Left cardiac atrium (tissue), 4 donors: ENCODE data around the gene HSD17B3. TPM values are rescaled to one million over a fixed set of nuclear protein-coding genes. Genes with fewer than 3 reads are reported as not detected.
"Not testable (repeated sequence)": the region's sequence is repeated elsewhere in the genome, so short reads cannot be mapped to it uniquely, and the experiment has no call there.

Experiments
- ATAC-seq, 2 donors: fragments of 200-7000 bp; cut with Tn5 transposase; one replicate each; pipeline ENCODE4 v1.9.1; 2020; ENCODE audit warnings: mild to moderate bottlenecking in 2 of 2, moderate library complexity in 2 of 2
- DNase-seq: peaks from one replicate; pipeline ENCODE4 v3.0.0-alpha.2; 2020
- intact Hi-C, 2 donors: fragments of 100-400 bp; cut with DNase I; formaldehyde crosslinking; loops; one replicate each; pipeline versions ENCODE4 v1.14.1 to v1.15.1; 2022 to 2023
- total RNA-seq, 2 donors: library from RNA; stranded (reverse); fragmentation: NEBNext Ultra II Directional; extraction: Animal tissue kit (Norgen Biotek cat#: 25700); gene quantifications; one replicate each; pipeline ENCODE4 v1.2.1, GENCODE V29; 2021
- donor health status: DM: no; HTN: yes; CAD: no.
- donor health status: DM: no; HTN: yes; CAD: no; lungs with severe emphysema.
- donor health status: DM: yes; HTN: yes; CAD: no.
- donor health status: Dilated cardiomyopathy.

HSD17B3 gene
- total RNA-seq, 2 donors from 2014 or later, result 0.76 to 1.4 TPM

DNA sequence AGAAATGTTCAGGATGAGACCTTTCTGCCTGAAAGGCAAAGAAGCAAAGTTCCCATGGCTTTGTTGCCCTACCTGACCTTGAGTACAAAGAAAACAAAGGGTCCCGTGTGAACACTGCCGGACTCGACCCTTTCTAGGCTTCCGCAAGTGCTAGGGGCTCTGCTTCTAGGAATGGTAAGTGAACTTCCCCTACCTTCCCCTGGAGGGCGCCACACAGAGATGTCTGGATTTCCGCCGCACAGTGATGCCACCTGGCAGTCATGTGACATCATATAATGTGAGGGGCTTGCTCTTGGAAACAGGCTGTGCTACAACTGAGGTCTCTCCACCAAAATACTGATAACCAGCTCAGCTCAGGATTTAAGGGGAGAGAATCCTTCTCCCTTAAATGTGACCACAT is 56.6 kb downstream of the HSD17B3 start:
- intact Hi-C loops, result no loop called here
- no peak for DNase-seq
- ATAC-seq, result no peak

DNA sequence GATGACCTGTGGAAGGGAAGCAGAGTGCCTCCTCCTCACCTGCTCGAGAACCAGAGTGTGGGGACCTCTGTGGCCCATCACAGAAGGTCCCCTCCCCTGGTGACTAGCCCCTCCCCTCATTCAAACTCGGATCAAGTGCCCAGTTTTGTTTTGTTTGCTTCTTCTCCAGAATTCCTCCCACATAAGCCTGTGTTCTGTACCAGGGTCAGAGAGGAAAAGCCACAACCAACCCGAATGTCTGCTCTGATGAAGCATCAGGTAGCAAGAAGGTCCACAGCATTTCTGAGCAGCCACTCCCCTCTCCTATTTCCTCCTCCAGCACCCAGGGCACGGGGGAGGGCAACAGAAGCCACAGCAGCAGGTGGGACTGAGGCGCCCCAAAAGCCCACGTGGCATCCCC is 58.2 kb downstream of the HSD17B3 start:
- DNase-seq, result no peak
- intact Hi-C loops, result no loop called here
- ATAC-seq, result no peak

DNA sequence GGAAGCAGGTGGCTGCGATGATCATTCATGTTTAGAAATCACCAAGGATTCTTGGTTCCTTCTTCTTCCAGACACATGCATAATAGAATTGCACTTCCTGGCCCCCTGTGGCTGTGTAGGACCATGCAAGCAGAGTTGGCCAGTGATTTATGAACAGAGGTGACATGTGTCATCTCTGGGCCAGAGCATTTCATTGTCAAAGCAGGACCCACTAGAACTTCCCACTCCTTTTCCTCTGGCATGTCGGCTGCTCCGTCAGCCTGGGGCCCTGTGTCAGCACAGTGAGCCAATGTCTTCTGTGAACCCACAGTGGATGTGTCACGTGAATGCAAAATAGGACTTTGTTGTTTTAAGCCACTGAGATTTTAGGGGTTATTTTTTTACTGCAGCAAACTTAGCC is 59.2 kb downstream of the HSD17B3 start:
- no peak for ATAC-seq
- intact Hi-C loops, result no loop called here
- no peak for DNase-seq

DNA sequence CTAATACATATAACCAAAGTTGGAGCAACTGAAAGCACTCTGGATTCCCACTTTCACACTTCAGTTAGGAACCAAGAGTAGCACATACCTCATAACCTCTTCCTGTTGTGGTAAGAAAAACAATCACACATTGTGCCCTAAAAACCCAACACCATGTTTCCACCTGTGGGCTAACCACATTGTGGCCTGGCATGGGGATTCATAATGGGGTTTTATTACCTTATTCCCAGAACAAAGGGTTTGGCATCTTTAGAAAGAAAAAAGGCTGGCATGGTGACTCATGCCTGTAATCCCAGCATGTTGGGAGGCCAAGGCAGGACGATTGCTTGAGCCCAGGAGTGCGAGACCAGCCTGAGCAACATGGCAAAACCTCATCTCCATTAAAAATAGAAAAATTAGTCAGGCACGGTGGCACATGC is 60.6 kb downstream of the HSD17B3 start:
- ATAC-seq (no peak), DNase-seq (no peak)
- intact Hi-C loops, result no loop called here

DNA sequence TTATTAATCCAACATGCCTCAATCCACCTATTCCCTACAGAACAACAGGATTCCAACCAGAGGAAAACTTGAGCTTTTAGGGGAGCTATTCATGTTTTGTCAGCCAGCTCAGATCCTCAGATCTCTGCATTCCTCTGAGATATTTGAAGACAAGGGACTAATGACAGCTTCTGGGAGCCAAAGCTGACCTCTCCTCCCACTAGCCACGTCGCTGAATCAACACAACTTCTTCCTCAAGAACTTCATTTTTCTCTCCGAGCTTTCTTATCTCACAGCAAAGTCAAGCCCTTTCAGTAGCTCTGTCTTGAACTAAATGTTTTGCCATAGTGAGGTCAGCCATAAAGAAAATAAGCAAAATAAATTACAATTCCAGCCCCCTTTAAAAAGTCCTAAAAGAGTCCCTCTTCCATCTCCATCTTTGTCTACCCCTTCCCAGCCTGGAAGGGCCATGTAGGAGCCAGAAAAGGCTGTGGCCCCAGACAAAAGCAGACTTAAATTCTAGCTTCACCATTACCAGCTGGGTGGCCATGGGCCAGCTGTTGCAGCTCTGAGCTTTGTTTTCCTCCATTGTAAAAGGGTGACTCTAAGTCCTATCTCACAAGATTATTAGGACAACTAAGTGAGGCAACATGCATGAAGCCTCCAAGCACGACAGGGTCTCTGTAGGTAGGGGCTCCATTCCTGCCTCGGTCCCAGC is 65.0 kb downstream of the HSD17B3 start:
- ATAC-seq, result peak in 1 of 2 donors; percentile 20
- intact Hi-C loops, result no loop called here
- no peak for DNase-seq

DNA sequence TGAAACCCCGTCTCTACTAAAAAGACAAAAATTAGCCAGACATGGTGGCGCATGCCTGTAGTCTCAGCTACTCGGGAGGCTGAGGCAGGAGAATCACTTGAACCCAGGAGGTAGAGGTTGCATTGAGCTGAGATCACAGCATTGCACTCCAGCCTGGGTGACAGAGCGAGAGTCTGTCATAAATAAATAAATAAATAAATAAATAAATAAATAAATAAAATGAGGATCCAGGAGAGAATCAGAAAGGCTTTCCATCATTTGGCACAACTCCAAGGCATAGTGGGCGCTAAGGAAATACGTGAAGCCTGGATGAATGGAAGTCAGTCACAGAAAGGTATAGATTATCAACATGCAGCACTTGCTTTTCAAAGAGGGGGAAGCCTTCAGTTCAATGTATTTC is 65.6 kb downstream of the HSD17B3 start:
- intact Hi-C loops, ATAC-seq, DNase-seq: not testable (repeated sequence)

DNA sequence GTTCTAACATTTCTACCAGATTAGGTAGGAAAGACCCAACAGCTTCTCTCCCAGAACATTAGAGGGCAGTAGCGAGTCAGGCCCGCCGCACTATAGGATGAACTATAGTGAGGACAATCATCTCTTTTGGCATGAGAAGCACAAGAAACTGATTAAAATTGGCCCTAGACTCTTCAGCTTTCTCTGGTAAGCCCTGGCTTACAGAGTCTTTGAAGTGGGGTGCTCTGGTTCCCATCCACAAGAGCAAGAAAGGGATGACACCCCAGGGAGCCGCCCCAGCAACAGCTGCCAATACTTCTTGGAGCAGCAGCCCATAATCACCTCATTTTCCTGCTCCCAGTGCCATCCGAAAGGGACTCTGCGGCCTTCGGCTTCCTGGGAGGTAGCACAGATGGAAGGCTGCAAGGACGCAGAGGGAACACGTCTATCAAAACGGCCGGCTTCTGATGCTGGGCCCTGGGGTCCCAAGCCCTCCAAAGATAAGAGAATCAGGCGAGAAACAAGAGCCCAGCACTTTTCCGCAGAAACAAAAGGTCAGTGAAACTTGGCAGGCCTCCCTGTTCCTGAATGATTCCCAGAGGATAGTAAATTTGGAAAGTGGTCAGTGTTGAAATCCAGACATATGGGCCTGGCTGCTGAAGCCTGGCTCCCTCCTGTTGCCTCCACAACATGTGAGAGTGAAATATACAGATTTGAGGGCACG is 69.3 kb downstream of the HSD17B3 start:
- intact Hi-C loops, result loop anchor here in 1 of 2 donors (2.0 kb wide), 1 partner anchor 84 kb away; no protein-coding TSS in a partner anchor
- peak; percentile 84 for ATAC-seq

DNA sequence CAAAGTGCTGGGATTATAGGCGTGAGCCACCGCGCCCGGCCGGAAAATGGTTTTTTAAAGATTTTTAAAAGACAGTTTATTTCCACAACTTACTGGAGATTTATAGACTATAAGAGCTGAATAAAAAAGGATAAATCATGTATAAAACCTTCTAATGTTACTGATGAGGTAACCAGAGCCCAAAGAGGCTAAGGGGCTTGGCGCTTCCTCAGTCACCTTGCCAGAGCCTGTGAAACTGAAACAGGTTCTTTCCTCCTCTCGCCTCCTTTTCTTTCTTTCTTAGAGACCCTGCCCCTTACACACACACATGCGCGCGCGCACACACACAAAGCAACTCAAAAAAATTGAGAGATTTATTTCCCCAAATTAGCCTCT is 69.8 kb downstream of the HSD17B3 start:
- ATAC-seq (no peak), DNase-seq (no peak)
- intact Hi-C loops, result loop anchor here in 1 of 2 donors (2.0 kb wide), 1 partner anchor 85 kb away; no protein-coding TSS in a partner anchor

More for the DNA sequence above, 69.3 kb downstream of the HSD17B3 start:
- peak; percentile 70 for DNase-seq

DNA sequence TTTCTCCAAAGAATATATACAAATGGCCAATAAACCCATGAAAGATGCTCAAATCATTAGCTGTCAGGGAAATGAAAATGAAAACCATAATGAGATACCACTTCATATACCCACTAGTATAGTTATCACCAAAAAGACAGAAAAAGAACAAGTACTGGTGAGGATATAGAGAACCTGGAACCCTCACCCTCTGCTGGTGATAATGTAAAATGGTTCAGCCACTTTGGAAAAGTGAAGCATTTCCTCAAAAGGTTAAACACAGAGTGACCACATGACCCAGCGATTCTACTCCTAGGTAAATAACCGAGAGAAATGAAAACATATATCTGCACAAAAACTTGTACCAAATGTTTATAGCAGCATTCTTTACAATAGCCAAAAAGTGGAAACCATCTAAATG is 72.0 kb downstream of the HSD17B3 start:
- intact Hi-C loops, result no loop called here
- no peak for DNase-seq
- no peak for ATAC-seq

DNA sequence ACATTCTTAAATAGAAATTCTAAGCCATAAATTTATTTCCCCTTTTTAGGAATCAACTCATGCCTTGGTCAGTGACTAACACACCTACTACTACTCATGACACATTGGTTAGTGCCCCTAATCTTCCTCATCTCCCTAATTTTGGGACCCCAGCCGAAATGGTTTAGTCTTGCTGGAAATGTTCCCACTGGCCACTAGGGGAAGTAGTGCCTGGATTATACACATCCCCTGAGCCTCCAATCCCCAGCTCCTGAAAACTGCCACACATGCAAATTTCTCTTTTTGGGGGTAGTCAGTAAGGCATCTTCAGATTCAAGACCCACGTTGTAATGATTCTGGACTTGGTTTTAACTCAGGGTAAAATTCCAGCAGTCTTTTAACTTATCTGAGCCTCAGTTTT is 79.8 kb downstream of the HSD17B3 start:
- DNase-seq (no peak), ATAC-seq (no peak)
- intact Hi-C loops, result no loop called here

DNA sequence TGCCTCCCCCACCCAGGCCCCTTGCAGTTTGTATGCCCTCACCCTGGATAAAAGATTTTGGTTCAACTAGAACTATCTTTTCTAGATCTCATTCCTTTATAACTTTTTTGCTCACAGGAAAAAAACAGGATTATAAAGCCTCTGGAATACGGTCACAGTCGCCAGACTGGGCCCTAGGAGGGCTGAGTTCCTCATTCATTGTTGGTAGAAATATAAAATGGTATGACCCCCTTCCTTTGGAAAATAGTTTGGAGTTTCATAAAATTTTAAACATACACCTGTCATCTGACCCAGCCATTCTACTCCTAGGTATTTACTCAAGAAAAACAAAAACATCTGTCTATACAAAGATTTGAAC is 82.1 kb downstream of the HSD17B3 start:
- intact Hi-C loops, result loop anchor here (2.0 to 10.0 kb wide), 3 partner anchors 155 to 493 kb away; no protein-coding TSS in a partner anchor
- DNase-seq (no peak), ATAC-seq (no peak)

DNA sequence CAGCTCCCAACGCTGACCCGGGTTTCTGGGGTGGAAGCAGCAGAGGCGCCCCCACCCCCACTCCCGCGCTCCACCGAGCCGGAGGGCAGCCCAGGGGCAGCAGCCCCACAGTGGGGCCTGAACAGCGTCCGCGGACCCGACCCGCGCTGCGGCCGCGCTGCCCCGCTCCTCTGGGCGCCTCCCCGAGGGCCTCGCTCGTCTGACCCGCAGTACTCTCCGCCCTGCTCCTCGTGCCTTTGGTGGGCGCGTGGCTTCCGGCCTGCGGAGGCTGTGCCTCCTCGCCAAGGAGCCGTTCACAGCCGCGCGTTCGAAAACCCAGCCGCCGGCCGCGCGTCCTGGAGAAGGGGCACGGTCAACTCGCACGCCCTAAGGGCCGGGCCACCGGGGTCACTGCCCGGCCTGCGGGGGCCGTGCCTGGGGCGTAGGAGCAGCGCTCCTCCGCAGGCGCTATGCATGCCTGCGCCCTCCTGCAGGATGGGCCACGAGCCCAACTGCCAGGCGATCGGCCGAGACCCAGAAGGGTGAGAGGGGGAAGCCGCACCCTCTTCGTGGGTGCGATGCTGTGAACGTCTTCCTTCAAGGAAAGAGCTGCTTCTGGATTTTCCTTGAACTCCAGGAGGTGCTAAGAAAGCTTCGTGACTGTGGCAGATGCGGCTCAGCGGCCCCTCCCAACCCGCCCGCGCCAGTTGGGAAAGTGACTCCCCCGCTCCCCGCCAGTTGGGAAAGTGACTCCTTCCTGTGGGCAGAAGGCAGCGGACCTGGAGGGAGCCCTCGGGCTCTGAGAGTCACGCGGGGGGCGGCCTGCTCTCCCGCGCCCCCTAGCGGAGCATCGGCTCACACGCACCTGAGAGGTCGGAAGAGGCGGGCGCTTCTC is 82.7 kb downstream of the HSD17B3 start:
- ATAC-seq, result peak; percentile 19 to 28
- intact Hi-C loops, result loop anchor here (2.0 to 10.0 kb wide), 3 partner anchors 154 to 492 kb away; no protein-coding TSS in a partner anchor
- DNase-seq, result peak; percentile 68

DNA sequence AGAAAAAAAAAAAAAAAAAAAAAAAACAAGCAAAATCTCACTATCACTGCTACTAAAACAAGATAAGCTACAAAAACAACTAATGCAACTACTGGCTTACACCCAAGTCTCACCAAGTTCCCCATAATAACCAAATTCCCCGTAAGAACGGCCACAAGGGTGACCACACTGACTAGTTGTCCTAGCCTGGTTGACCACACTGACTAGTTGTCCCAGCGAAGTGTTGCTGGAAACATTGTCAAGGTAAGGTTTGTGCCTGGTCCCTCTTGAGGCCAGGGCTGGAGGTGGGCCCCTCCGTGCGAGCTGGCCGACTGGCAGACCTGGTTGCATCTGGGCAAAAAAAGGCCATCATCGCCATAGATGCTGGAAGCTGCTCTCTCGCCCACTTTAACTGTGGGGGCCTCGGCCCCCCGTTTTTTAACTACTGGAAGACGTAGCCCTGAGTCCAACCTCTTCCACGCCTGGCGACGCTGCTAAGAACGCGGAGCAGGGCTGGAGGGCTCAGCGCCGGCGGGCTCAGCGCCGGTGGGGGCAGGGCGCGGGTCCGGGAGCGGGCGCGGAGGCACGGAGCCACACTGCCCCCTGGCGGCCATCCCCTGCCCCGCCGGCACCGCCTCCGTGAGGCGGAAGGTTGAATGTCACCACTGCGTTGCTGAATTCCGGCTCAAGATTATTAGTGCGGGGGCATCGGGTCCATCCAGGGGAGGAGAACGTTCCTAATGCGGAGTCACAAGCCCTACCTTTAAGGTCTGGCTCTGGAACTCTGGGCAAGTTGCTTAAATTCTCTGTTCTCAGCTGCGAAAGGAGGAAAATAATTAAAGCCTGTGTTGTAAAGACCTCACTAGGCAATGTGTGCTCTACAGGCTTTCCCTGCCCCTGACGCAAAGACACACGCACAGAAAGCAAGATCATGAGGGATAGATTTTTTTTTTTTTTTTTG is 84.0 kb downstream of the HSD17B3 start:
- intact Hi-C loops, result loop anchor here (2.0 to 10.0 kb wide), 3 partner anchors 153 to 491 kb away; no protein-coding TSS in a partner anchor
- peak; percentile 76 for DNase-seq

DNA sequence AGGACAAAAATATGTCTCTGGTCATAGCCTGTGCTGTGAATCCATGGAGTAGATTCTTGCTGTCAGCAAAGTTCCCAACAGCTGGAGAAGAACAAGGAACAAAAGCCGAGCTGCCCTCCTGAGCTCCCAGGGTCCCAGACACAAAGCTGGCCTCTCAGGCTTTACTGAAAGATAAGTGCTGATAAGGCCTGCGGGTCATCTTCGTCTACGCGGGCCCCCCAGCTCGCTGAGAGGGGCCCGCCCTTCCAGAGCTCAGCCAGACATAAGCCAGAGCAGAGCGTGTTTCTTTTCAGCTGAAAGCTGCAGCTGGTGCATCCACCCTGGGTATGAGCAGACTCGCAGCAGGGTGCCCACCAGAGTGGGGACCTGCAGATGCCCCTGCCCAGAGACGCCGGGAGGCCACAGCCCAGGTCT is 84.7 kb downstream of the HSD17B3 start:
- DNase-seq, result peak; percentile 56
- ATAC-seq, result peak; percentile 2 to 44
- intact Hi-C loops, result loop anchor here (5.0 to 10.0 kb wide), 2 partner anchors 152 to 490 kb away; no protein-coding TSS in a partner anchor

More for the DNA sequence above, 84.0 kb downstream of the HSD17B3 start:
- ATAC-seq, result peak; percentile 91 to 94

DNA sequence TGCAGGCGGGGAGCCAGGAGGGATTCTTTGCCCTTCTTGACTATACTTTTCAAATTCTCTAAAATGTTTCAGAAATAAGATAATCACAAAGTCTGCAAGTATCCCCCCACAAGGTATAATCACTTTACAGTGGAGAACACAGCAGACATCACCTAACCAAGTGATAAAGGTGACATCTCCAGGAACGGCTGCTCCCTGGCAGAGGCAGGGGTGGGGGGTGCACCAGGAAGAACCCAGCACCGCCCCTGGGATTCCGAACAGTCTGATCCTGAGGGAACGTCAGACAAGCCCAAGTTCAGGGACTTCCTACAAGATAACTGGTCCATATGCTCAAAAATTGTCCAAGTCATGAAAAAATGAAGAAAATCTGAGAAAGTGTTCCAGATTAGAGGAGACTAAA is 85.4 kb downstream of the HSD17B3 start:
- DNase-seq (no peak), ATAC-seq (no peak)
- intact Hi-C loops, result loop anchor here (5.0 to 10.0 kb wide), 2 partner anchors 152 to 489 kb away; no protein-coding TSS in a partner anchor

DNA sequence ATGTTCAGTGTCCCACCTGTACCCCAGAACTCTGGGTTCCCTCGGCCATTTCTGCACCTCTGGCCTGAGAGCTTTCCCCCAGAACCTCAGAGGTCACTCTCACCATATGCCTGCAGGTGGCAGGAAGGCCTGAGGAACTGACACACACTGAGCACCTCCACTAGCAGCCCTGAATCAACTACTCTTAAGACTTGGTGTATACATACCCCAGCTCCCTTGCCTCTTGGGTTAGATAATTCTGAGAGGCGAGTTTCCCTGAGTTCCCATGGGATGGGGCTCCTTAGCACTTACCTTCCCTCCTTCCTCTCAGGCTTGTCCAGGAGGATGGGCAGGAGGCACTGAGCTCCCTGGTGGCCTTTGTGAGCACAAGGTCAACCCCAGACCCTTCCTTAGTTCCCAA is 86.1 kb downstream of the HSD17B3 start:
- intact Hi-C loops, result loop anchor here (5.0 to 10.0 kb wide), 2 partner anchors 151 to 489 kb away; no protein-coding TSS in a partner anchor
- DNase-seq (no peak), ATAC-seq (no peak)

DNA sequence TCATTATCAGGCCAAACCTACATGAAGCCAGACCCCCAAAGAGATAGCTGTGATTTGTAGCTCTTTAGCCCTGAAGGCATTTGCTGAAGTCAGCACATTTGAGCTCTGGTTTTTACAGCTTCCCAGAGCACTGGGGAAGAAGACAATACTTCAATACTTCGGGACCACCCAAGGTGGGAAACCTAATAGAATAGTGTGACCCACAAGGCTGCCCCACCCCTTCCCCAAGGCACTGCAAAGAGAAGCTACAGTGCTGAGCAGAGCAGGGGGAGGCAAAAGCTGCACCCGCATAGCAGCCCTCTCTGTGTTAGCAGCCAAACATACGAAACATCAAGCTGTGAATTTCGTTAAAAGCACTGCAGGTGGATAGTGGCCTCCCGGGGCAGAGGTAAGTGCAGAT is 87.3 kb downstream of the HSD17B3 start:
- ATAC-seq, result no peak
- no peak for DNase-seq
- intact Hi-C loops, result loop anchor here (5.0 to 10.0 kb wide), 2 partner anchors 150 to 487 kb away; no protein-coding TSS in a partner anchor
